MM.1S (cell line): ENCODE results near the gene DPYSL4.

Experiments used
- DNase-seq: peaks from one replicate; pipeline ENCODE4 v3.0.0-alpha.2; 2015
- H2AFZ ChIP-seq: fragments of 300-600 bp; sonication (generic); 2 replicates; pipeline ENCODE4 v1.6.0; 2016; ENCODE audit warnings: antibody characterized with exemption, low read length
- H3F3A ChIP-seq: fragments of 300-600 bp; sonication (generic); 2 replicates; pipeline ENCODE4 v1.6.1; 2016; ENCODE audit warnings: mild to moderate bottlenecking, antibody characterized with exemption, low read length, moderate library complexity, mixed read lengths; ENCODE audit not compliant: insufficient read depth
- H3K27ac ChIP-seq: fragments of 300-600 bp; sonication (generic); 2 replicates; pipeline ENCODE4 v1.5.1; 2016; ENCODE audit warnings: mild to moderate bottlenecking, low read length
- H3K27me3 ChIP-seq: fragments of 300-600 bp; sonication (generic); replicated peaks from 2 replicates; pipeline ENCODE4 v1.6.0; 2016; ENCODE audit warnings: low read length; ENCODE audit not compliant: insufficient read depth
- H3K36me3 ChIP-seq: fragments of 300-600 bp; sonication (generic); replicated peaks from 2 replicates; pipeline ENCODE4 v1.6.1; 2016; ENCODE audit warnings: mild to moderate bottlenecking, low read length, mixed read lengths; ENCODE audit not compliant: insufficient read depth
- H3K4me1 ChIP-seq: fragments of 300-600 bp; sonication (generic); 2 replicates; pipeline ENCODE4 v1.6.1; 2016; ENCODE audit warnings: low read length, mixed read lengths
- H3K4me2 ChIP-seq: fragments of 300-600 bp; sonication (generic); 2 replicates; pipeline ENCODE4 v1.6.0; 2016; ENCODE audit warnings: low read depth, low read length
- H3K4me3 ChIP-seq: fragments of 300-600 bp; sonication (generic); 2 replicates; pipeline ENCODE4 v1.5.1; 2016; ENCODE audit warnings: low read length, mixed read lengths
- H3K79me2 ChIP-seq: fragments of 300-600 bp; sonication (generic); 2 replicates; pipeline ENCODE4 v1.6.1; 2016; ENCODE audit warnings: mixed run types, low read length, mixed read lengths
- H3K9ac ChIP-seq: fragments of 300-600 bp; sonication (generic); 2 replicates; pipeline ENCODE4 v1.6.1; 2016; ENCODE audit warnings: low read length, mixed read lengths
- H3K9me2 ChIP-seq: fragments of 300-600 bp; sonication (generic); replicated peaks from 2 replicates; pipeline ENCODE4 v1.6.1; 2016; ENCODE audit warnings: mild to moderate bottlenecking, low read length, mixed read lengths; ENCODE audit not compliant: insufficient read depth
- H3K9me3 ChIP-seq: fragments of 300-600 bp; sonication (generic); replicated peaks from 2 replicates; pipeline ENCODE4 v1.6.1; 2016; ENCODE audit warnings: mild to moderate bottlenecking, low read length, mixed read lengths; ENCODE audit not compliant: insufficient read depth
- H4K20me1 ChIP-seq: fragments of 300-600 bp; sonication (generic); 2 replicates; pipeline ENCODE4 v1.6.1; 2016; ENCODE audit warnings: mild to moderate bottlenecking, low read length, moderate library complexity, mixed read lengths; ENCODE audit not compliant: insufficient read depth
- CTCF ChIP-seq: fragments of 300-600 bp; sonication (generic); IDR thresholded peaks from 2 replicates; pipeline ENCODE4 v1.5.1; 2016; ENCODE audit warnings: antibody characterized with exemption, low read length, mixed read lengths
- EZH2 ChIP-seq: fragments of 300-600 bp; sonication (generic); optimal IDR thresholded peaks from 2 replicates; pipeline ENCODE3; 2017; ENCODE audit warnings: low read depth, mild to moderate bottlenecking, antibody characterized with exemption, low read length, mixed read lengths
- EZH2phosphoT487 ChIP-seq: fragments of 300-600 bp; sonication (generic); IDR thresholded peaks from 2 replicates; pipeline ENCODE4 v1.6.1; 2018; ENCODE audit warnings: antibody characterized with exemption, low read length

DPYSL4 gene

GRCh38 chr10:132176623-132177500, 9.9 kb upstream of the DPYSL4 start:
- Histone ChIP-seq H2AFZ (no peak overlapping the region), H3K4me1 (no peaks in the 10 kb centered on the region), H3K9me2 (no peaks in the 10 kb centered on the region), H4K20me1 (no peaks in the 10 kb centered on the region), H3K27ac (no peak overlapping the region), H3K9me3 (no peaks in the 10 kb centered on the region), H3K27me3 (peaks cover 30% of the 10 kb centered on the region), H3K9ac (no peak overlapping the region), H3F3A (no peaks in the 10 kb centered on the region), H3K36me3 (no peaks in the 10 kb centered on the region), H3K4me3 (no peak overlapping the region), H3K79me2 (no peaks in the 10 kb centered on the region), H3K4me2 (no peak overlapping the region)
- no peak for DNase-seq
- no peak for TF ChIP-seq EZH2
- TF ChIP-seq EZH2phosphoT487, result no peak
- TF ChIP-seq CTCF, result no peak

- DNase-seq, result no peak
- Histone ChIP-seq H3K9ac (no peak overlapping the region), H3K27me3 (peaks cover 30% of the 10 kb centered on the region), H3K79me2 (no peaks in the 10 kb centered on the region), H3K4me3 (no peak overlapping the region), H3K9me3 (no peaks in the 10 kb centered on the region), H2AFZ (no peak overlapping the region), H3K36me3 (no peaks in the 10 kb centered on the region), H4K20me1 (no peaks in the 10 kb centered on the region), H3F3A (no peaks in the 10 kb centered on the region), H3K4me2 (no peak overlapping the region), H3K9me2 (no peaks in the 10 kb centered on the region), H3K4me1 (no peaks in the 10 kb centered on the region), H3K27ac (no peak overlapping the region)
- TF ChIP-seq EZH2phosphoT487 (no peak), EZH2 (no peak), CTCF (no peak)
Observed at GRCh38 chr10:132178046-132178445, 8.7 kb upstream of the DPYSL4 start.

- no peak overlapping the region for H3K4me2 ChIP-seq
- H2AFZ ChIP-seq, result no peak overlapping the region
Observed at GRCh38 chr10:132178672-132179545, 7.8 kb upstream of the DPYSL4 start.

More at GRCh38 chr10:132178672-132179545, 7.8 kb upstream of the DPYSL4 start:
- H3K9me3 ChIP-seq, result no peaks in the 10 kb centered on the region
- no peak overlapping the region for H3K27ac ChIP-seq
- H3K4me1 ChIP-seq, result no peaks in the 10 kb centered on the region
- TF ChIP-seq EZH2phosphoT487 (no peak), CTCF (no peak), EZH2 (no peak)
- H3K27me3 ChIP-seq, result peaks cover 30% of the 10 kb centered on the region
- H4K20me1 ChIP-seq, result no peaks in the 10 kb centered on the region
- H3F3A ChIP-seq, result no peaks in the 10 kb centered on the region
- no peak overlapping the region for H3K4me3 ChIP-seq
- H3K9me2 ChIP-seq, result no peaks in the 10 kb centered on the region
- no peak for DNase-seq
- no peaks in the 10 kb centered on the region for H3K79me2 ChIP-seq
- no peak overlapping the region for H3K9ac ChIP-seq
- no peaks in the 10 kb centered on the region for H3K36me3 ChIP-seq
